NOMO-1 treated with DMSO at 0.1 percent for 48 hours (cell line): ENCODE measurements around the gene TADA2B.

Experiments used
- DNase-seq: peaks from one replicate; lab custom pipeline; 2025; ENCODE audit not compliant: unreplicated experiment; lab: John Stamatoyannopoulos, UW

The TADA2B gene

DNA sequence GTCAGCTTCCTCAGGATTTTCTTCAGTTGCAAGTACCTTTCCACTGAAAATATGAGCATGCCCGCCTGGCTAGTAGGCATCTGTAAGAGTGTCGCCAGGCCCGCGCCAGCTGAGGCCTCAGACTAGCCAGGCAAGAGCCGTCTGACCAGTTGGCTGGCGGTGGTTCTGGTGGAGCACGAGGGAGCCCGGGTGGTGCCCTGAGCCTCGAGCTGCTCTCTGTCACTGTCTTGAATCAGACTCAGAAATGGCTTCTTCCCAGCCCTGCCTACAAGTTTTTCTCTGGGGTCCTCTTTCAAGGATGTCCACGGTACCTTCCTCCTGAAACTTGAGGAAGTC, 12.8 kb downstream of the TADA2B start:
- no peak for DNase-seq

DNA sequence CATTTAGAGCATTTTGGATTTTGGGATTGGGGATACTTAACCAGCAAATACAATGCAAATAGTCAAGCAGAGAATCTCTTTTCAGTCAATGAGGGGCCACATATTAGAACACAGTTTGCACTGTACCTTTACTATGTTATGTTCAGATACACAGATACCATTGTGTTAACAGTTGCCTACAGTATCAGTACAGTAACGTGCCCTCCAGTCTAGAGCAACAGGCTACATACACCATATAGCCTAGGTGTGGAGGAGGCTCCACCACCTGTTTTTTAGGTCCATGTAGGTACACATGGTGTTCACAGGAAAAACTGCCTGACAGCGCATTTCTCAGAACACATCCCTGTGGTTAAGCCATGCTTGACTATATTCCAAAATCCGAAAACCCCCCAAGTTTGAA, 15.6 kb downstream of the TADA2B start:
- DNase-seq, result no peak

- DNase-seq, result peak; percentile 86
Observed at GRCh38 chr4:7059662-7060061, 16.5 kb downstream of the TADA2B start.

DNA sequence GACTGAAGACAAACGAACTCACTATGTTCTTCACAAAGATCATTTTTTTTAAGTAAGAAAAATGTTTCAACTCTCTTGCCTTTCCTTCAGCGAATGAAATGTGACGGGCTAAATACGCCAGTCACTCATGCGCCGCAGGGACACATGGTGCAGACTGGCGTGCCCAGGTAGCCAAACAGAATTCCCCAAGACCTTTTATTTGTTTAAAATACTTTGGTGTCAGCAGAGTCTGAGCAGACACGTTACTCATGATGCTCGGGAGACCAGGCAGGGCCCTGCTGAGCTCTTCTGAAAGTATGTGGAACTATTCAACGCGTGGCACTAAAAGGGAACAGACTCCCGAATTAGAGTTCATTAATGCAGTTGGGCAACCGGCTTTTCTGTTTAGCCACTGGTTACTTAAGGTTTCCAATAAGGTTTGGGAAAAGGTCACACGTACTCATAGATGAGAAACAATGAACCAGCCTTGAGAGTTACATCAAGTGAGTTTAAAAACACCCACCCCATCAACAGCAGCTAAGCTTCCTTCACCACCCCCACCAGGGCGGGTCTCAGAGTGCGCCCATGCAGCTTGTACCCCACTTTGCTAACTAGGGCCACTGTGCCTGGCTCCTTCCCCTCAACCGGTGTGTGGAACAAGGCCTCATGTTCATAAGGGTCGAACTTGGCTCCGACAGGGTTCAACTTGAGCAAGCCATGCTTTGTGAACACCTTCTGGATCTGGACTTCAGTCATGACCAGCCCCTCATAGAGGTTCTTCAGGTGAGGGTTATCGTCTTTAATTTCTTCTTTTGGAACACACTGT, 17.4 kb downstream of the TADA2B start:
- peak; percentile 68 for DNase-seq

GRCh38 chr4:7061815-7062214, 18.6 kb downstream of the TADA2B start:
- DNase-seq, result no peak

GRCh38 chr4:7062816-7063215, 19.6 kb downstream of the TADA2B start:
- DNase-seq, result no peak

DNA sequence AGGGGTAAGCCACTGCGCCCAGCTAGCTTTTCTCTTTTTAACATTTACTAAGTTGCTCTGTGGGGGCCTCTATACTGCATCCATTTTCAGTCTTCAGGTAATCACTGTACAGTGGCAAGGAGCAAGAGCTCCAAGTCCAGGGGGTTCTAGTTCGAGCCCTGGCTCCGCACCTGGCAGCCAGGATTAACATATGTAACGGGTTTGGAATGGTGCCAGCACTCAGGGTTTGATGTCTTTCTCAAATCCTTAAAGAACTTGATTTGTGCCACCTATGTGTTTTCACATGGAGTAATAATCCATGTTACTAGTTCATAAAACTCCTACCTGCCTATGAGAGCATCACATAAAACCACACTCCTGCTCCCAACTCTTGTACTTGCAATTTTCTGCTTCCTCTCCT, 20.2 kb downstream of the TADA2B start:
- DNase-seq, result no peak

DNA sequence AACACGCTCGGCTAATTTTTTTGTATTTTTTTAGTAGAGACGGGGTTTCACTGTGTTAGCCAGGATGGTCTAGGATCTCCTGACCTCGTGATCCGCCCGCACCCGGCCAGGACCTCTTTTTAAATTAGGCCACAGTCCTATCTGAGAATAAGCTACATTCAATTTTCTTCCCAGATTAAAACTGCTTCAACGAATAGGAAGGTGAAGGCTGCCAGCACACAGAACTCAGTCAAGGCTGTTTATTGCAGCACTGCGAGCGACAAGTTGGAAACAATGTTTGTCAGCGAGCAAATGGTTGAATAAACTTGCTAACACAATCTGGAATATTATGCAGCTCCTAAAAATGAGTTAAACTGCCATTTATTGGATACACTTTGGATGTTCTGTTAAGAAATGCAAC, 22.8 kb downstream of the TADA2B start:
- no peak for DNase-seq

DNA sequence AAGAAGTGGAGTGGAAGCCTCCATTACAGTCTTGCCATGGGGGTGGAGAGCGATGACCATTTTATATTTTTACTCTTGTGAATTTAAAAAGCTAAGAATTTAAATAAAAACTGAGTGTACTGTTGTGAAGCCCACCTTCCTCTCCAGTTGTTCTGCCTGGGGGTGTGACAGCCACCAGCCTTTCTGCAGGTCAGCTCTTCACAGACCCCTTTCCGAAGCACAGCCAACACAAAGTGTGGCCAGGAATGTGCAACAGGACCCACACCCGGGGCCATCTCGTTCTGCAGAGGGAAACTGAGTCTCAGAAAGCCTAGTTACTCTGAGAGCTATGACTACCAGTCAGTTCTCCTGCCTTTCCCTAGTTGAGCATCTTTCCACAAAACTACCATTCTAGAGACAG, 23.3 kb downstream of the TADA2B start:
- no peak for DNase-seq

DNA sequence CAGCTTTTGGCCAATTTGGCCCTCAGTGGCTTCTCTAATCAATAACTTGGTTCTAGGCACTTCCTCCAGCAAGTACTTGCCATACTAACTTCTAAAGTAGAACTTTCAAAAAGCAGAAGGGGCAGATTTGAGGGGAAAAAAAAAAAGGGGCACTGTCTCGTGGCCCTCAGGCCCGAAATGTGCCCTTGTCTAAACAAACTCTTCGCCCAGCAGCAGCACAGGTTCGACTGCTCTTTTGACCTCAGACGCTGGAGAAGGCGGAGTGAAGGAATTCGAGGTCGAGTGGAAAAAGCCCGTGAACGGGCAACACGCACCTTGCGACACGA, 23.9 kb downstream of the TADA2B start:
- peak; percentile 65 for DNase-seq

DNA sequence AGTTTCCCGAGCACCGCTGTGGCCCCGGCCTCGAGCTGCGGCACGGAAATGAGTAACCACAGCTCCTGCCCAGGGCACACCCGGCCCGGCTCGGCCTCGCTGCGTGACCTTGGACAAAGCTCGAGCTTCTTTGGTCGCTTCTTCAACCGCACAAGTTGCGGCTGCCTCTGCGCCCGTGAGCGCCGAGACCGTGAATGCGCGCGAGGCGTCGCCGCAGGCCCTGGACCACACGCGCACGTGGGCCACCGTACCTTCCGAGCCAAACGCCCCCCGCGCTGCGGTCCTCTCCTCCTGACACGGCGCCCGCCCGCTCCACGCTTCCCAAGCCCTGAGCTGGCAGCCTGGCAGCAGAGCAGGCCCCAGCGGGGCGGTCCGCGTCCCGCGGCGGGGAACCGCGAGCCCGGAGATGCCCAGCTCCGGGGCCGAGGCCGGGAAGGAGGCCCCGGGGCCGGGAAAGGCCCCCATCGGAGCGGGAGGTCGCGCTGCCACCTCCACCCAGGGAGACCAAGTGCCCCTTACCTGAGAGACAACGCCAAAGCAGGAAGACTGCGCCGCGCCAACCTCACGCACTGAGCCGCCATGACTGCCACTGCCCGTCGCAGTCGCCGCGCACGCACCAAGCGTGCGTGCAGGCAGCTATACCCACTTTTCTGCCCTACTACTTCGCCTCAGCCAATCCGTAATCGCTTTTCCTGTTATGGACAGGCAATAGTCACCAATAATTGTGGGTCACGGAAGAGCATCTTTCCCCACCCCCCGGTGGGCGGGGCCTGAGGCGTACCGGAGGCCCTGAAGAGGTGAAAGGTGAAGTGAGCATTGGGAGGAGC, 24.5 kb downstream of the TADA2B start, which contains the start of gene GRPEL1:
GRPEL1 (minus strand) TSS at position 613 of the 827 bp plus-strand sequence; CDS start at position 581, 32 bp downstream.
- DNase-seq, result peak; percentile 99

GRCh38 chr4:7068279-7068842, 25.2 kb downstream of the TADA2B start:
- no peak for DNase-seq

GRCh38 chr4:7068883-7069282, 25.7 kb downstream of the TADA2B start:
- DNase-seq, result no peak

DNA sequence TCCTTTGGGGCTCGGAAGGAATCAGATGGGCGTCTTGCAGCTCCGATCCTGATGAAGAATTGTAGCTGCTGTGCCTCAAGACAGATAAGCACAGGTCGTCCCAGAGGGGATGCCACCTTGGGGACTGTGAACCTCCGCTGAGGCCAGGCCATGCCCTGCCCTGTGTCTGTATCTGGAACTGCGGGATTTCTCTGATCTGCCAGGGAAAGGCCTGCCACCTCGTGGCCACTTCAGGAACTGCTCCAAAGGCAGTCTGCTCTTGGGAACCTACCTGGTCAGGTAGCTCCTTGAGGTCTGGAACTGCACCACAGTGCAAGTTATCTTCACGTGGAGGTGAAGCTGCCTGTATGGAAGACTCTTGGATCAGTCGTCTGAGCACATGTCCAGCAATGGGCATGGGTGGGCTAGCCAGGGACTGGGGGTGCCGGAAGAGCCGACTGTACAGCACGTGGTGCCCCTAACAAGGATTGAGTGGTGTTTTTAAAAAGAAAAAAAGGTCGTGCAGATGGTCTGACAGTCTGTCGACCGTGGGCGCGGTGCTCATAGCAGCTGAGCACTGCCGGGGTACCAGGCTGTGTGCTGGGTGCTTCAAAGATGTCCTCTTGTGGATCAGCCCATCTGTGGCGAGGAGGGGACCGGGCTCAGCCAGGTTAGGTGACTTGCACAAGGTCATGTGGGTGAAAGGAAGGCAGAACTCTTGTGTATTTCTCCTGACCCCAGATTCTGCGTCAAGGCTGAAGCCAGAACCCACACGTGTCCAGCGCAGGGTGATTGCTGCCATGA, 27.7 kb downstream of the TADA2B start:
- DNase-seq, result peak; percentile 74

- DNase-seq, result no peak
Observed at GRCh38 chr4:7073059-7073458, 29.9 kb downstream of the TADA2B start.

DNA sequence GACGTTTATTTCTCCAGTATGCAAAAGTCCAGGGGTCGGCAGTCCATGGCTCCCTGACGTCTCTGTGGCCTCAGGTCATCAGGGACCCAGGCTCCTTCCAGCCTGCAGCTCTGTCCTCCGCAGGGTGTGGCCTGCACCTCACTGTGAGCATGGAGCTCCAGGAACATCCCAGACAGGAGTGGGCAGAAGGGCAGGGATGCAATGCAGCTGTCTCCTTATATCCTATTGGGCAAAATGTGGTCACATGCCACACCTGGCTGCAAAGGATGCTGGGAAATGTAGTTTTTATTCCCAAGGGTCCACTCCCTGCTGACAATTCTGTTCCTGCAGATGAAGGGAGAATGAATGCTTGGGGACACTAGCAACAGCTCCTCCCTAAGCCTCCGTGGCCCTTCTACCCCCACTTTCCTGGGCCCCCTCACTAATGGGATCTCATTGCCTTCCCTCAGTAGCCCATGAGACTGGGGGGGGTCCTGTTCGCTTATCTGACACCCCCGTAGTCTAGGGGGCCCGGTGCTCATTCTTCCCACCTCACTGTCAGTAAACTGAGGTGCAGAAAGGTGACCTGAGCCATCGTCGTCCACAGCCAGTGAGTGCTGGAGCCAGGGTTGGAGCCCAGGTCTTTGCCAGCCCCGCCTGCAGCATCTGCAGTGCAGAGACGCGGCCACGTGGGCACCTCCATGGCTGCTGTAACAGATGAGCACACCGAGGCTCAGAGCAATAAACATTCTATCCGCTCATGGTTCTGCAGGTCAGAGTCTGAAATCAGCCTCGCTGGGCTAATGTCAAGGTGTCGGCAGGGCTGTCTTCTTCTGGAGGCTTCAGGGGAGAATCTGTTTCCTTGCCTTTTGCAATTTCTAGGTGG, 30.6 kb downstream of the TADA2B start:
- peak; percentile 8 for DNase-seq

- DNase-seq, result no peak
Observed at GRCh38 chr4:7074426-7074825, 31.3 kb downstream of the TADA2B start.

DNA sequence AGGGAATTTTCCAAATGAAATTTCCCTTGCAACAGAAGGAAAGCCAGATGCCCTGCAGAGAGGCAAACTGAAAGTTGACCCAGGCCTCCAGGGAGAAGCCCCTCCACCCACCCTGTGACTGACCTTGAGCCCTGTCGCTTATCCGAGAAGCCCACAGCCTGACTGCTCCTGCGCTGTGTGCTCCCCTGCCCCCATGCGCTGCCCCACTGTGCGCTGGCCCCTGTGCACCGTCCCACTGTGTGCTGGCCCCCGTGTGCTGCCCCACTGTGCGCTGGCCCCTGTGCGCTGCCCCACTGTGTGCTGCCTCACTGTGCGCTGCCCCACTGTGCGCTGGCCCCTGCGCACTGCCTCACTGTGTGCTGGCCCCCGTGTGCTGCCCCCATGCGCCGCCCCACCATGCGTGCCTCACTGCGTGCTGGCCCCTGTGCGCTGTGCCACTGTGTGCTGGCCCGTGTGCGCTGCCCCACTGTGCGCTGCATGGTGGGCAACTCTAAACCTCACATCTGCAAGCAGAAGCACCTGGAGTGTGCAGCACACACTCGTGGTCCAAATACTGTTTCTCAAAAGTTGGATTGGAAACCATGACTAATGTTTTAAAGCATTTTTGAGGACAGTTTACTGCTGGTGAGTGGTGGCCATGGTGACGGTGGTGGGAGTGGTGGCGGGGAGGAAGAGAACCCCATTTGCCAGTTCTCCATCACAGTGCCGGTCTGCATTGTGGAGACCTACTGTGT, 33.0 kb downstream of the TADA2B start:
- DNase-seq, result no peak

DNA sequence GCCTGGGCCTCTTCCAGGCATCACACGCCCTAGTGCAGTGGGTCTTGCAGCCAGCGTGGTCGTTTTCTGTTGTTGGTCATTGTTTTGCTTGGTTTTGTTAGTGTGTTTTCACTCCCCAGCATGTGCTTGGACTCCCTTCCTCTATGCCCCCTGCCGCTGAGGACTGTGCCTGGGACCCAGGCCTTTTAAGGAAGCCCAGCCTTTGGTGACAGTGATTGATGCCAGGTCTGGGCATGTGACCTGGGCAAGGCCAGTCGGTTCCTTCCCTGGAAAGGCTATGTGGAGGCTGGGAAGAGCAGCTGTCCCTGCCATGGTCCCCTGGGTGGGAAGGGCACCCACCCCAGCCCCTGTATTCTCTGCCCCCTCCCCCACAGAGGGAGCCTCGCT, 33.5 kb downstream of the TADA2B start:
- DNase-seq, result no peak

GRCh38 chr4:7077371-7077770, 34.2 kb downstream of the TADA2B start:
- DNase-seq, result no peak
